ENCODE measurements around the gene MYRIP.

DNA sequence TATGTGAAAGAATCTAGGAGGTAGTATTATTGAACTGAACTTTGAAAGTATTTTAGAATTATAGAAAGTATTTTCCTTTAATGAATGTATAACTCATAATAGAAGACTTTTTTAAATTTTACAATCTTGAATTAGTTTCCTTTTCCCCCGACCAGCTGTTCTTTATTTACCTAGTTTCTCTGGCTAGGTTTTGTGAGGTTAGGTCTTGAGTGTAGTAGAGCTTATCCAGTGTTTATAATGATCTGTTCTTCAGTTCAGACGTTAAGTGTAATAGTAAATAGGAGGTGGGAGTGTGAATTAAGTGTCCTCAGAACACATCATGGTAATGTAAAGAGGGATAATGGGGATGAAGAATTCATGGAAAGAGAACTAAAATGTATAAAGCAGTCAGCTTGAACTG is 93.8 kb downstream of the MYRIP start:
- TF ChIP-seq, protein P1, sequence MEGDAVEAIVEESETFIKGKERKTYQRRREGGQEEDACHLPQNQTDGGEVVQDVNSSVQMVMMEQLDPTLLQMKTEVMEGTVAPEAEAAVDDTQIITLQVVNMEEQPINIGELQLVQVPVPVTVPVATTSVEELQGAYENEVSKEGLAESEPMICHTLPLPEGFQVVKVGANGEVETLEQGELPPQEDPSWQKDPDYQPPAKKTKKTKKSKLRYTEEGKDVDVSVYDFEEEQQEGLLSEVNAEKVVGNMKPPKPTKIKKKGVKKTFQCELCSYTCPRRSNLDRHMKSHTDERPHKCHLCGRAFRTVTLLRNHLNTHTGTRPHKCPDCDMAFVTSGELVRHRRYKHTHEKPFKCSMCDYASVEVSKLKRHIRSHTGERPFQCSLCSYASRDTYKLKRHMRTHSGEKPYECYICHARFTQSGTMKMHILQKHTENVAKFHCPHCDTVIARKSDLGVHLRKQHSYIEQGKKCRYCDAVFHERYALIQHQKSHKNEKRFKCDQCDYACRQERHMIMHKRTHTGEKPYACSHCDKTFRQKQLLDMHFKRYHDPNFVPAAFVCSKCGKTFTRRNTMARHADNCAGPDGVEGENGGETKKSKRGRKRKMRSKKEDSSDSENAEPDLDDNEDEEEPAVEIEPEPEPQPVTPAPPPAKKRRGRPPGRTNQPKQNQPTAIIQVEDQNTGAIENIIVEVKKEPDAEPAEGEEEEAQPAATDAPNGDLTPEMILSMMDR (IDR thresholded peaks at IDR 0.05) = no peak
- no peak for TF ChIP-seq POLR2A (IDR thresholded peaks at IDR 0.05)

All from thyroid gland (tissue), 4 donors.